Fibroblast of pulmonary artery (primary cell): ENCODE data around the gene MCTP2.

ENCODE experiments used
- DNase-seq: peaks from one replicate; pipeline ENCODE4 v3.0.0-alpha.2; 2010; ENCODE audit warnings: low read depth
- H3K4me3 ChIP-seq: replicated peaks from 2 replicates; pipeline ENCODE4 v1.5.1; 2011; ENCODE audit warnings: low read depth, mild to moderate bottlenecking, control low read depth, low read length, moderate library complexity
- CTCF ChIP-seq: IDR thresholded peaks from 2 replicates; pipeline ENCODE4 v1.5.1; 2011; ENCODE audit warnings: mild to moderate bottlenecking, control low read depth, low read length, inconsistent platforms; ENCODE audit errors: missing control alignments

MCTP2 gene

GRCh38 chr15:94470492-94470891 lies 239.1 kb downstream of the MCTP2 start:
- no peak overlapping the region for H3K4me3 ChIP-seq
- no peak for TF ChIP-seq CTCF
- DNase-seq: no peak

- no peak for DNase-seq
- H3K4me3 ChIP-seq: no peak overlapping the region
- TF ChIP-seq CTCF: no peak
Measured at GRCh38 chr15:94476686-94477085, 245.3 kb downstream of the MCTP2 start.

GRCh38 chr15:94477913-94478553 lies 246.7 kb downstream of the MCTP2 start:
- no peak for DNase-seq
- TF ChIP-seq CTCF: no peak
- no peak overlapping the region for H3K4me3 ChIP-seq

- TF ChIP-seq CTCF: no peak
- no peak for DNase-seq
Measured at GRCh38 chr15:94478763-94479162, 247.4 kb downstream of the MCTP2 start.

GRCh38 chr15:94480289-94480834 lies 249.0 kb downstream of the MCTP2 start:
- H3K4me3 ChIP-seq: no peak overlapping the region
- no peak for TF ChIP-seq CTCF
- DNase-seq: no peak

More at GRCh38 chr15:94478763-94479162, 247.4 kb downstream of the MCTP2 start:
- no peak overlapping the region for H3K4me3 ChIP-seq

GRCh38 chr15:94485148-94485719 lies 253.9 kb downstream of the MCTP2 start:
- no peak for DNase-seq
- H3K4me3 ChIP-seq: no peak overlapping the region
- TF ChIP-seq CTCF: no peak
